ENCODE results near the gene MACC1.

Gene MACC1

GRCh38 chr7:20164425-20165145 lies 52.6 kb downstream of the MACC1 start:
- no peak overlapping the region for H3K4me3 ChIP-seq (ENCODE audit: low read length)
- no peak for TF ChIP-seq CTCF (IDR thresholded peaks at IDR 0.05; ENCODE audit: insufficient read depth, low read depth, low read length, missing control alignments)
- no peak for DNase-seq (ENCODE audit: low read depth)

DNA sequence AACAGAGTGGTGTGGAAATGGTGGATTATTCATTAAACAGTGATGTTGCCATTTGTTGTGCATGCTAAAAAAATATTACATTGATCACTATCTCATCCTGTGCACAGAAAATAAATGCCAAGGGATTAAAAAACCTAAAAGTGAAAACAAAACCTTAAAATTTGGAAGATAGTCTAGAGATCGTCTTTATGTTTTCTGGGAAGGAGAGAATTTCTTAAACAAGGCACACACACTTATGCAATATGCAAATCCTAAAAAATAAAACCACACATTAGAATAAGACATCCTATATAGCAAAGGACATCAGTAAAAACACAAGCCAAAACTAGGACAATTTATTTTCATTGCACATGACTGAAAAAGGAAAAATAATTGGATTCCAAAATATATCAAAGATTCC lies 54.5 kb downstream of the MACC1 start:
- TF ChIP-seq CTCF (IDR thresholded peaks at IDR 0.05; ENCODE audit: insufficient read depth, low read depth, low read length, missing control alignments): no peak
- no peak for DNase-seq (ENCODE audit: low read depth)
- H3K4me3 ChIP-seq (ENCODE audit: low read length): no peak overlapping the region

DNA sequence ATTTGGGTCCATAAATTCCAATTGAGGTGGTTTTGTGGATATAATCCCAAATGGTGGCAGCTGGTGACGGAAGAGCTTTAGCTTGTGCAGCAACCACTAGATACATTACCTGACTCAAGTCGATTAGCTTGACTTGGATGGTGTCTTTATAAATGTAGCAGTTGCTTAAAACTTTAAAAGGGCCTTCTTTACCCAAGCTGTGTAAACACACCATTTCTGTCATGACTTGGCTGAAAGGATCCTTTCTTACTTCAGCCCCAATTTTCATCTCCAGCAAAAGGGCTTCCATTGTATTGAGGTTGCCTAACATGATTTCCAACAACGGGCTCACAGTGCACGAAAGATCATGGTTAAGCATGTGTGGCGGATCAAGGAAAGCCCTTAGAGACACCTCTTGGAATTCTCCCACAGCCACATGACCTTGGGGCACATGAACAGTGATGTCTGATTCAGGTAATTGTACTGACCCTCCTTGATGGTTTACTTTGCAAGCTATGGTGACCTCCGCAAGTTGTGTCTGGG lies 57.9 kb downstream of the MACC1 start:
- no peak overlapping the region for H3K4me3 ChIP-seq (ENCODE audit: low read length)
- no peak for TF ChIP-seq CTCF (IDR thresholded peaks at IDR 0.05; ENCODE audit: insufficient read depth, low read depth, low read length, missing control alignments)
- DNase-seq (ENCODE audit: low read depth): no peak

DNA sequence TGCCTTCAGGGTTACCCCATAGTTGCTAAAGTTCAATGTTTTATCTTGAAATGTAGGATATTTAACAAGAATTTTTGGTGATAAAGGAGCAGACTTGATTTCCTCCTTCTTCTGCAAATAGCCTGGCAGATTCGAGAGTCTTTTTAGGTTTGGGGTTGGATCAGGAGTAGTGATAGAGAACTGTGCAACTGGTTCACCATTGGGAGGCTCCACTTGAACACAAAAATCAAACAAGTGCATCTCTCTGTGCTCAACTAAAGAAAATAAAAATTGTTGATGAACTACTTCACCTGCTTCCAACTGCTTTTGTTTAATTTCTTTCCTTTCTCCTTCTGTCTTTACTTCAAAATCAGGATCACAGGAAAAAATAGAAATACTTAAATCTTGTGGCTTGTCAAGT lies 58.5 kb downstream of the MACC1 start:
- H3K4me3 ChIP-seq (ENCODE audit: low read length): no peak overlapping the region
- DNase-seq (ENCODE audit: low read depth): peak; percentile 29
- peak; percentile 36 for TF ChIP-seq CTCF (IDR thresholded peaks at IDR 0.05; ENCODE audit: insufficient read depth, low read depth, low read length, missing control alignments)

DNA sequence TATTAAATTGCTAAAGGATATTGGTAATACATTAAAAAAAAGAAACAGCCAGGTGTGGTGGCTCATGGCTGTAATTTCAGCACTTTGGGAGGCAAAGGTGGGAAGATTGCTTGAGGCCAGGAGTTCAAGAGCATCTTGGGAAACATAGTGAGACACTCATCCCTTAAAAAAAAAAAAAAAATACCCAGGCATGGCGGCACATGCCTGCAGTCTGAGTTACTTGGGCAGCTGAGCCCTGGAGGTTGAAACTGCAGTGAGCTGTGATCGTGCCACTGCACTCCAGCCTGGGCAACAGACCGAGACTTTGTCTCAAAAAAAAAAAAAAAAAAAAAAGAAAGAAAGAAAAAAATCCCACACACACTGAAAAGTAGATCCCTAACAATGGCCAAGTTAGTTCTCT lies 59.7 kb downstream of the MACC1 start:
- TF ChIP-seq CTCF (IDR thresholded peaks at IDR 0.05; ENCODE audit: insufficient read depth, low read depth, low read length, missing control alignments): no peak
- H3K4me3 ChIP-seq (ENCODE audit: low read length): no peak overlapping the region
- DNase-seq (ENCODE audit: low read depth): peak; percentile 87

DNA sequence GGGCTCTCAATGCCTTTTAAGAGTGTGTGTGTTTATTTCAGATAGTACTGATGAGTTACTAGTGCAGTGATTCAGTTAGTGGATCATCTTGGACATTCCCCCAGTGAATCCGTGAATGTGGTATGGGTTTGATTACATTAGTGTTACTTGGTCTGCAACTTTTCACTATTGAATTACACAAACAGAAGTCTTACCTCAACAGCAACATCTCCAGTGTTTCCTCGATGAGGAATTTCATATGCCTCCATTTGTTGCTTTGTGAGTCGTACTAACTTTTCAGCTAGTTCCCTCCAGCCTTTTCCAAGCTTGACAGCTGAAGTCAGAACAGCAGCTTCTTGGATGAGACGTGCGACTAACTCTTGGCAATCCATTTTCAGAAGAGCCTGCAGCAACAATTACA lies 63.2 kb downstream of the MACC1 start:
- peak; percentile 45 for DNase-seq (ENCODE audit: low read depth)
- no peak for TF ChIP-seq CTCF (IDR thresholded peaks at IDR 0.05; ENCODE audit: insufficient read depth, low read depth, low read length, missing control alignments)
- H3K4me3 ChIP-seq (ENCODE audit: low read length): no peak overlapping the region

DNA sequence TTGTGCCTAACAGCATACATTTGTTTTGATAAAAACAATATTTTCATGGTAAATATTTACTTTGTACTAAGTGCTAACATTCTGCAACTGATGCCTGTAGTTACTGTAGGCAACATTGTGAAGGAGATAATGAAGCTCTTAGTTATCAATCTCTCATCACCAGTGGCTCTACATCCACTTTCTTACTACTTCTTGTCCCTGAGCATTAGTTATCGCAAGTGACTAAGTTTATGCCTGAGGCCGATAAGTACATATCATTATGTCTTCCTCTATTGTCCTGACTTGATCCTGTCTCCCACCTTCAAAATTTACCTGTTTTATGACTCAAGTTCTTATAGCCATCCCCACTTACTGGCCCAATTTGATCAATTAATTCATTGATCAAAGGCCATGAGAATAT lies 63.6 kb downstream of the MACC1 start:
- H3K4me3 ChIP-seq (ENCODE audit: low read length): no peak overlapping the region
- peak; percentile 7 for DNase-seq (ENCODE audit: low read depth)
- TF ChIP-seq CTCF (IDR thresholded peaks at IDR 0.05; ENCODE audit: insufficient read depth, low read depth, low read length, missing control alignments): no peak

Measured in epithelial cell of esophagus (primary cell).